GM21737 (cell line): ENCODE data around the gene RTEL1.

Source experiments
- ATAC-seq: cut with Tn5 transposase; IDR thresholded peaks from one replicate; pipeline ENCODE4 v1.9.1; 2021; ENCODE audit warnings: mild to moderate bottlenecking, moderate library complexity; ENCODE audit not compliant: unreplicated experiment

Gene RTEL1

GRCh38 chr20:63737945-63738686, 80.0 kb downstream of the RTEL1 start:
- no peak for ATAC-seq

- no peak for ATAC-seq
Observed at GRCh38 chr20:63738687-63739129, 80.6 kb downstream of the RTEL1 start.

- peak; percentile 45 for ATAC-seq
Observed at GRCh38 chr20:63739130-63740069, 81.3 kb downstream of the RTEL1 start, which contains the start of gene SLC2A4RG. Gene SLC2A4RG, plus strand, starts transcription at chr20:63739776. Its CDS starts 137 bp downstream, at chr20:63739913.

- ATAC-seq = peak; percentile 8
Observed at GRCh38 chr20:63740070-63740626, 82.0 kb downstream of the RTEL1 start.

- no peak for ATAC-seq
Observed at GRCh38 chr20:63740627-63741353, 82.7 kb downstream of the RTEL1 start.

- no peak for ATAC-seq
Observed at GRCh38 chr20:63741354-63741675, 83.2 kb downstream of the RTEL1 start.

- no peak for ATAC-seq
Observed at GRCh38 chr20:63741676-63742380, 83.7 kb downstream of the RTEL1 start.

GRCh38 chr20:63742381-63743024, 84.4 kb downstream of the RTEL1 start:
- ATAC-seq = no peak

GRCh38 chr20:63743210-63743970, 85.3 kb downstream of the RTEL1 start:
- no peak for ATAC-seq

- ATAC-seq = no peak
Observed at GRCh38 chr20:63744158-63744557, 86.0 kb downstream of the RTEL1 start.

- ATAC-seq = no peak
Observed at GRCh38 chr20:63744574-63745423, 86.7 kb downstream of the RTEL1 start.

GRCh38 chr20:63745424-63745805, 87.3 kb downstream of the RTEL1 start:
- no peak for ATAC-seq
